H1 (cell line): ENCODE results near the gene ZNF18. TPM values are rescaled to one million over a fixed set of nuclear protein-coding genes. Genes with fewer than 3 reads are reported as not detected.

ENCODE experiments used
- CTCF ChIA-PET: fragments of 300-600 bp; sonication (Branson Sonifier 250); formaldehyde crosslinking; loops from one replicate; lab custom pipeline; 2021; ENCODE audit not compliant: partially characterized antibody; lab: Charles Lee
- POLR2A ChIA-PET: fragments of 300-600 bp; sonication (Branson Sonifier 250); formaldehyde crosslinking; loops from one replicate; lab custom pipeline; 2021; ENCODE audit warnings: inconsistent platforms; ENCODE audit not compliant: partially characterized antibody; lab: Charles Lee
- DNase-seq, 2 experiments: peaks; one replicate each; pipeline versions ENCODE4 v3.0.0 to v3.0.0-alpha.2; 2010 to 2022; ENCODE audit warnings: low spot score in 2 of 2, low read depth in 1 of 2, mixed read lengths in 1 of 2
- FAIRE-seq: peaks from 2 replicates; lab custom pipeline; 2011; peaks lifted over from hg19 to GRCh38; lab: Jason Lieb, UNC
- H2AFZ ChIP-seq: 2 replicates; pipeline ENCODE4 v1.8.1; 2012; ENCODE audit warnings: low read length, inconsistent platforms
- H2AK5ac ChIP-seq: 2 replicates; pipeline ENCODE4 v1.6.1; 2013; ENCODE audit warnings: low read depth, low read length
- H2BK120ac ChIP-seq: replicated peaks from 2 replicates; pipeline ENCODE3; 2013; ENCODE audit warnings: low read depth, low read length, inconsistent platforms
- H2BK12ac ChIP-seq: 2 replicates; pipeline ENCODE4 v1.6.1; 2013; ENCODE audit warnings: low read depth, low read length
- H2BK15ac ChIP-seq: 2 replicates; pipeline ENCODE4 v1.6.1; 2013; ENCODE audit warnings: low read length
- H2BK20ac ChIP-seq: 2 replicates; pipeline ENCODE4 v1.6.1; 2013; ENCODE audit warnings: low read length
- H2BK5ac ChIP-seq: 2 replicates; pipeline ENCODE4 v1.6.1; 2013; ENCODE audit warnings: low read depth, low read length
- H3K14ac ChIP-seq: 2 replicates; pipeline ENCODE4 v1.6.1; 2013; ENCODE audit warnings: inconsistent platforms; ENCODE audit not compliant: insufficient read length
- H3K18ac ChIP-seq: 2 replicates; pipeline ENCODE4 v1.6.1; 2013; ENCODE audit warnings: low read length; ENCODE audit errors: extremely low read depth
- H3K23ac ChIP-seq: 2 replicates; pipeline ENCODE4 v1.6.1; 2013; ENCODE audit warnings: inconsistent platforms; ENCODE audit not compliant: insufficient read length
- H3K23me2 ChIP-seq: 2 replicates; pipeline ENCODE4 v1.6.1; 2013; ENCODE audit warnings: low read depth, low read length
- H3K27ac ChIP-seq: 2 replicates; pipeline ENCODE4 v1.6.1; 2011; ENCODE audit warnings: low read depth, low read length, inconsistent platforms
- H3K27me3 ChIP-seq, 4 experiments: replicated peaks in 1 of 4; 1 replicate in 1 of 4; 2 replicates in 3 of 4; pipeline versions ENCODE4 v1.6.1 to v1.8.1; 2011 to 2013; ENCODE audit warnings: low read length in 3 of 4, mild to moderate bottlenecking in 3 of 4, inconsistent platforms in 2 of 4, mixed read lengths in 2 of 4, moderate library complexity in 1 of 4; ENCODE audit not compliant: control insufficient read depth in 3 of 4, insufficient read depth in 3 of 4; ENCODE audit errors: extremely low read depth in 1 of 4
- H3K36me3 ChIP-seq, 4 experiments: 2 replicates each; pipeline versions ENCODE4 v1.6.1 to v1.8.1; 2011 to 2013; ENCODE audit warnings: mild to moderate bottlenecking in 4 of 4, low read length in 3 of 4, moderate library complexity in 2 of 4, control low read depth in 1 of 4, inconsistent platforms in 1 of 4; ENCODE audit not compliant: insufficient read depth in 4 of 4, control insufficient read depth in 2 of 4
- H3K4ac ChIP-seq: replicated peaks from 2 replicates; pipeline ENCODE3; 2013; ENCODE audit warnings: low read length, low read depth, mixed read lengths, inconsistent platforms; ENCODE audit not compliant: insufficient read length
- H3K4me1 ChIP-seq, 4 experiments: replicated peaks in 1 of 4; 1 replicate in 1 of 4; 2 replicates in 3 of 4; pipeline versions ENCODE4 v1.6.1 to v1.8.1; 2011 to 2013; ENCODE audit warnings: low read length in 3 of 4, inconsistent platforms in 2 of 4, mixed read lengths in 1 of 4; ENCODE audit not compliant: insufficient read depth in 4 of 4, control insufficient read depth in 3 of 4
- H3K4me2 ChIP-seq, 2 experiments: 2 replicates each; pipeline versions ENCODE4 v1.6.1 to v1.8.1; 2011 to 2013; ENCODE audit warnings: low read depth in 2 of 2, low read length in 2 of 2, control low read depth in 1 of 2, inconsistent platforms in 1 of 2, mild to moderate bottlenecking in 1 of 2; ENCODE audit not compliant: insufficient read depth in 1 of 2
- H3K4me3 ChIP-seq, 4 experiments: fragments of 200-600, 300-600 bp in 1 of 4; sonication (generic), shearing (Covaris generic), sonication (Bioruptor Twin) in 1 of 4; 2 replicates each; pipeline versions ENCODE4 v1.5.1 to v1.8.1; 2011 to 2016; ENCODE audit warnings: low read length in 4 of 4, low read depth in 3 of 4, control low read depth in 2 of 4, inconsistent platforms in 2 of 4, mild to moderate bottlenecking in 2 of 4, mixed read lengths in 1 of 4, moderate library complexity in 1 of 4; ENCODE audit not compliant: insufficient read depth in 2 of 4; ENCODE audit errors: extremely low read depth in 1 of 4
- H3K56ac ChIP-seq: replicated peaks from 2 replicates; pipeline ENCODE3; 2013; ENCODE audit warnings: low read depth, mild to moderate bottlenecking, mixed read lengths, low read length, inconsistent platforms; ENCODE audit not compliant: insufficient read length
- H3K79me1 ChIP-seq: 2 replicates; pipeline ENCODE4 v1.6.1; 2013; ENCODE audit warnings: low read depth, low read length, control low read depth
- H3K79me2 ChIP-seq, 2 experiments: 2 replicates each; pipeline versions ENCODE4 v1.6.1 to v1.8.1; 2012 to 2013; ENCODE audit warnings: low read length in 2 of 2, mild to moderate bottlenecking in 2 of 2, inconsistent platforms in 1 of 2; ENCODE audit not compliant: insufficient read depth in 2 of 2, control insufficient read depth in 1 of 2
- H3K9ac ChIP-seq, 4 experiments: replicated peaks in 1 of 4; 1 replicate in 1 of 4; 2 replicates in 3 of 4; pipeline versions ENCODE4 v1.6.1 to v1.8.1; 2011 to 2013; ENCODE audit warnings: low read depth in 3 of 4, low read length in 3 of 4, control low read depth in 2 of 4, mild to moderate bottlenecking in 2 of 4, moderate library complexity in 2 of 4, inconsistent platforms in 1 of 4; ENCODE audit errors: extremely low read depth in 1 of 4
- H3K9me3 ChIP-seq, 2 experiments: 2 replicates each; pipeline versions ENCODE4 v1.6.1 to v1.8.1; 2012 to 2013; ENCODE audit warnings: mild to moderate bottlenecking in 2 of 2, moderate library complexity in 2 of 2, control low read depth in 1 of 2, inconsistent platforms in 1 of 2, low read depth in 1 of 2, low read length in 1 of 2, mixed read lengths in 1 of 2; ENCODE audit not compliant: insufficient read depth in 2 of 2
- H4K20me1 ChIP-seq, 2 experiments: replicated peaks in 1 of 2; 2 replicates each; pipeline versions ENCODE3 to v1.8.1; 2011 to 2013; ENCODE audit warnings: inconsistent platforms in 2 of 2, low read length in 2 of 2, mild to moderate bottlenecking in 1 of 2; ENCODE audit not compliant: insufficient read depth in 2 of 2, control insufficient read depth in 1 of 2
- H4K5ac ChIP-seq: 2 replicates; pipeline ENCODE4 v1.6.1; 2013; ENCODE audit warnings: low read length, low read depth, mixed read lengths, inconsistent platforms; ENCODE audit not compliant: insufficient read length
- H4K8ac ChIP-seq: 2 replicates; pipeline ENCODE4 v1.8.0; 2013; ENCODE audit warnings: mild to moderate bottlenecking, moderate library complexity, low read length, inconsistent platforms; ENCODE audit not compliant: insufficient read depth; ENCODE audit errors: extremely low read depth
- H4K91ac ChIP-seq: replicated peaks from 2 replicates; pipeline ENCODE3; 2013; ENCODE audit warnings: low read length, mixed read lengths, inconsistent platforms; ENCODE audit not compliant: insufficient read length
- ASH2L ChIP-seq: fragments of 200-600, 300-600 bp; sonication (generic); IDR thresholded peaks from one replicate; pipeline ENCODE4 v1.7.1; 2017; ENCODE audit warnings: low read length
- BCL11A ChIP-seq, 2 experiments: IDR thresholded peaks; one replicate each; pipeline ENCODE4 v1.6.1; 2011; ENCODE audit warnings: low read depth in 2 of 2, low read length in 2 of 2, mild to moderate bottlenecking in 2 of 2
- CBX8 ChIP-seq: fragments of 300-800, 300-1000 bp; sonication (generic); IDR thresholded peaks from 2 replicates; pipeline ENCODE4 v1.7.1; 2016; ENCODE audit warnings: low read depth, low read length, borderline replicate concordance
- CEBPB ChIP-seq: IDR thresholded peaks from 2 replicates; pipeline ENCODE4 v1.6.1; 2012; ENCODE audit warnings: low read depth, low read length
- CHD1 ChIP-seq: IDR thresholded peaks from 2 replicates; pipeline ENCODE4 v1.6.1; 2012; ENCODE audit warnings: low read depth, low read length, improper control_type of control experiment
- CTBP2 ChIP-seq: IDR thresholded peaks from 2 replicates; pipeline ENCODE4 v1.7.0; 2011; ENCODE audit warnings: borderline replicate concordance, mild to moderate bottlenecking, moderate library complexity, mixed read lengths, low read length; ENCODE audit not compliant: insufficient read depth, insufficient read length
- EGR1 ChIP-seq: IDR thresholded peaks from 2 replicates; pipeline ENCODE4 v1.6.1; 2011; ENCODE audit warnings: low read depth, low read length, borderline replicate concordance
- FOSL1 ChIP-seq: IDR thresholded peaks from 2 replicates; pipeline ENCODE4 v1.6.1; 2011; ENCODE audit warnings: mild to moderate bottlenecking, low read depth, low read length, moderate library complexity; ENCODE audit not compliant: insufficient read depth
- GTF2F1 ChIP-seq: IDR thresholded peaks from 2 replicates; pipeline ENCODE4 v1.6.1; 2012; ENCODE audit warnings: low read depth, low read length, improper control_type of control experiment, borderline replicate concordance
- RXRA ChIP-seq: IDR thresholded peaks from 2 replicates; pipeline ENCODE4 v1.6.1; 2011; ENCODE audit warnings: low read depth, mild to moderate bottlenecking, low read length, moderate library complexity; ENCODE audit not compliant: insufficient read depth
- SIRT6 ChIP-seq: IDR thresholded peaks from one replicate; pipeline ENCODE4 v1.7.1; 2012; ENCODE audit warnings: low read length, inconsistent platforms
- SP1 ChIP-seq: IDR thresholded peaks from 2 replicates; pipeline ENCODE4 v1.6.1; 2011; ENCODE audit warnings: low read depth, low read length
- SRF ChIP-seq: IDR thresholded peaks from 2 replicates; pipeline ENCODE4 v1.6.1; 2011; ENCODE audit warnings: mild to moderate bottlenecking, low read depth, low read length, moderate library complexity
- TAF1 ChIP-seq: IDR thresholded peaks from 2 replicates; pipeline ENCODE4 v1.6.1; 2011; ENCODE audit warnings: mild to moderate bottlenecking, low read depth, low read length
- TBP ChIP-seq: IDR thresholded peaks from 2 replicates; pipeline ENCODE4 v1.6.1; 2011; ENCODE audit warnings: low read depth, low read length, improper control_type of control experiment
- TCF12 ChIP-seq: IDR thresholded peaks from 2 replicates; pipeline ENCODE4 v1.6.1; 2011; ENCODE audit warnings: low read depth, mild to moderate bottlenecking, low read length
- WGBS, 2 experiments: shearing (Covaris generic) in 1 of 2; methylation state at CpG; one replicate each; pipeline versions ENCODE4 v1.1.6 to v1.1.7; 2013 to 2015; ENCODE audit warnings: low lambda C conversion rate in 2 of 2, mixed read lengths in 2 of 2, inconsistent platforms in 1 of 2, low coverage in 1 of 2, missing lambda C conversion rate in 1 of 2; ENCODE audit not compliant: insufficient replicate concordance in 2 of 2, insufficient coverage in 1 of 2, insufficient read length in 1 of 2; ENCODE audit errors: extremely low coverage in 1 of 2, missing lambda C conversion rate in 1 of 2; 5-methylcytosine and 5-hydroxymethylcytosine counted together
- polyA plus RNA-seq, 7 experiments: library from polyadenylated mRNA; depleted of rRNA in 3 of 7; stranded (reverse) in 5 of 7; unstranded in 2 of 7; fragments of >200 nt in 5 of 7; fragments of 200-250 nt in 2 of 7; gene quantifications; 1 replicate in 5 of 7; 2 replicates in 1 of 7; 4 replicates in 1 of 7; pipeline versions ENCODE4 v1.2.1 to v1.2.3, GENCODE V29; 2011 to 2013; ENCODE audit warnings: missing spikeins in 2 of 7, mixed read lengths in 2 of 7
- total RNA-seq: library from RNA; stranded (reverse); fragmentation: NEBNext Ultra II Directional; extraction: Animal tissue kit (Norgen Biotek cat#: 25700); gene quantifications from 2 replicates; pipeline ENCODE4 v1.2.1, GENCODE V29; 2021

The ZNF18 gene
- total and polyA plus RNA-seq, 2 of the 8 experiments (the other 6 are each of a cell fraction or from before 2014, with no cell fraction given), result 3.0 to 9.9 TPM

DNA sequence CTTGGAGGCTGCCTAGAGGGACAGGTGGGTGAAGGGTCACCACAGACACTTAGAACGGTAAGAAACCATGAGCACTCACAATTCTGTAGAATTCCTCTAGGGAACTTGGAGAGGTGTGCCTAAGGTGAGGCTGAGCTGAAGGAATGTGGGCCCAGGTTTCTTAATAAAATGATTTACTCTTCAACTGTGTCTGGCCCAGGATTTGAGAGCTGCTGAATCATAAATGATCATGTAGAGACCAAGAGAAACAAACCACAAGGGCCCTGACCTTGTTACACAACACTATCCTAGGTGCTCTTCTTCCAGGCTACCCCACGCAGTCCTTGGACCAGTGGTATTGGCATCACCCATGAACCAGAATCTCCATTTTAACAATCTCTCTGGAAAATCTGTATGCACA, 27.7 kb downstream of the ZNF18 start:
- FAIRE-seq (no peak), DNase-seq (no peak)
- Histone ChIP-seq H3K14ac (no peak overlapping the region), H4K5ac (no peak overlapping the region), H2BK5ac (no peak overlapping the region), H3K79me1 (no peaks in the 10 kb centered on the region), H3K23me2 (no peaks in the 10 kb centered on the region), H3K23ac (no peak overlapping the region), H2BK20ac (no peak overlapping the region), H2AFZ (no peak overlapping the region), H2BK15ac (no peak overlapping the region), H4K91ac (no peak overlapping the region), H3K9ac (no peak overlapping the region), H3K18ac (no peak overlapping the region), H3K56ac (no peak overlapping the region), H3K4ac (no peak overlapping the region), H3K4me2 (no peak overlapping the region), H3K79me2 (no peaks in the 10 kb centered on the region), H2BK120ac (no peak overlapping the region), H3K4me3 (no peak overlapping the region), H3K4me1 (0 out of 7 replicates have a peak, but pooled peaks cover 0 to 2% (median 0%) of the 10 kb centered on the region in 4 experiments), H3K36me3 (peaks cover 0 to 4% (median 0%) of the 10 kb centered on the region in 4 experiments; a peak in 1 of 8 replicates), H3K9me3 (peaks cover 8 to 9% of the 10 kb centered on the region in 2 experiments; a peak in 3 of 4 replicates), H4K20me1 (no peaks in the 10 kb centered on the region), H2BK12ac (no peak overlapping the region), H4K8ac (no peak overlapping the region), H3K27ac (no peak overlapping the region), H3K27me3 (no peaks in the 10 kb centered on the region), H2AK5ac (no peak overlapping the region)
- ChIA-PET CTCF (interaction anchor here (0.8 to 1.6 kb wide), 3 partner anchors 10 to 17 kb away, joined by 3 to 5 read pairs (median 4); no protein-coding TSS in a partner anchor), POLR2A (no interaction called here)
- 88% methylated on average over 2 of the region's 2 CpGs; no CpG with 5 or more reads in 1 of the 2 experiments for WGBS, 2 experiments
- no peak for TF ChIP-seq SP1
- no peak for TF ChIP-seq BCL11A (IDR thresholded peaks at IDR 0.05; ENCODE audit: low read depth in 2 of 2, low read length in 2 of 2)
- no peak for TF ChIP-seq GTF2F1
- TF ChIP-seq CBX8, result no peak
- TF ChIP-seq ASH2L, result no peak
- TF ChIP-seq CTBP2, result no peak
- TF ChIP-seq SIRT6, result no peak
- TF ChIP-seq FOSL1, result no peak
- no peak for TF ChIP-seq CEBPB
- TF ChIP-seq CHD1, result no peak
- no peak for TF ChIP-seq TCF12
- TF ChIP-seq TAF1, result no peak
- TF ChIP-seq TBP, result no peak
- TF ChIP-seq SRF, result no peak
- no peak for TF ChIP-seq RXRA
- no peak for TF ChIP-seq EGR1
